HepG2 (cell line): ENCODE measurements around the gene DCUN1D4. TPM values are rescaled to one million over a fixed set of nuclear protein-coding genes. Genes with fewer than 3 reads are reported as not detected.

Source experiments
- ATAC-seq: fragments of 200-7000 bp; cut with Tn5 transposase; 3 replicates; pipeline ENCODE4 v1.9.1; 2020; ENCODE audit warnings: mild to moderate bottlenecking, moderate library complexity
- BruUV-seq: library from RNA; stranded (reverse); fragments of 400-500 nt; replicated peaks from 2 replicates; lab custom pipeline; 2021; lab: Mats Ljungman, UMichigan
- CTCF ChIA-PET: fragments of 300-600 bp; formaldehyde crosslinking; extraction: SDS; loops from one replicate; lab custom pipeline; 2021; ENCODE audit warnings: low total read pairs, inconsistent platforms, low intra/inter-chr PET ratio; lab: Yijun Ruan, JAX
- POLR2A ChIA-PET: fragments of 350-600 bp; sonication (Branson Sonifier 250); formaldehyde crosslinking; loops from one replicate; lab custom pipeline; 2020; ENCODE audit warnings: antibody characterized with exemption, inconsistent platforms; lab: Yijun Ruan, JAX
- DNase-seq: peaks from one replicate; pipeline ENCODE4 v3.0.0-alpha.2; 2015; ENCODE audit warnings: low spot score
- FAIRE-seq: peaks from 3 replicates; lab custom pipeline; 2011; peaks lifted over from hg19 to GRCh38; lab: Jason Lieb, UNC
- H2AFZ ChIP-seq: one replicate; pipeline ENCODE4 v1.6.1; 2011; ENCODE audit warnings: low read length, inconsistent platforms
- H3K27ac ChIP-seq: fragments of 300-600 bp; 3 replicates; pipeline ENCODE4 v1.8.0; 2011; ENCODE audit warnings: mixed run types, mild to moderate bottlenecking, mixed read lengths, low read length, inconsistent platforms; ENCODE audit not compliant: insufficient read depth; ENCODE audit errors: extremely low read length
- H3K27me3 ChIP-seq, 2 experiments: fragments of 200-600 bp in 1 of 2; 2 replicates in 1 of 2; 3 replicates in 1 of 2; pipeline versions ENCODE4 v1.6.0 to v1.8.0; 2011; ENCODE audit warnings: low read length in 2 of 2, mild to moderate bottlenecking in 2 of 2, moderate library complexity in 2 of 2, inconsistent platforms in 1 of 2; ENCODE audit not compliant: insufficient read depth in 2 of 2, control insufficient read depth in 1 of 2
- H3K36me3 ChIP-seq, 2 experiments: fragments of 200-600 bp in 1 of 2; replicated peaks in 1 of 2; 2 replicates in 1 of 2; 3 replicates in 1 of 2; pipeline versions ENCODE4 v1.5.1 to v1.8.0; 2011; ENCODE audit warnings: low read length in 2 of 2, inconsistent platforms in 1 of 2; ENCODE audit not compliant: insufficient read depth in 2 of 2, control insufficient read depth in 1 of 2
- H3K4me1 ChIP-seq: 2 replicates; pipeline ENCODE4 v1.5.1; 2012; ENCODE audit warnings: low read length, inconsistent platforms; ENCODE audit not compliant: insufficient read depth
- H3K4me2 ChIP-seq: 2 replicates; pipeline ENCODE4 v1.6.0; 2011; ENCODE audit warnings: low read depth, low read length, inconsistent platforms
- H3K4me3 ChIP-seq, 3 experiments: fragments of 200-600 bp in 1 of 3; sonication (generic), shearing (Covaris generic) in 1 of 3; replicated peaks in 1 of 3; 2 replicates each; pipeline ENCODE4 v1.5.1; 2011 to 2016; ENCODE audit warnings: low read length in 3 of 3, inconsistent platforms in 2 of 3, low read depth in 2 of 3, mild to moderate bottlenecking in 2 of 3, control low read depth in 1 of 3, mixed read lengths in 1 of 3; ENCODE audit not compliant: insufficient read depth in 1 of 3
- H3K79me2 ChIP-seq: one replicate; pipeline ENCODE4 v1.6.1; 2011; ENCODE audit warnings: low read length, inconsistent platforms; ENCODE audit not compliant: insufficient read depth
- H3K9ac ChIP-seq: 2 replicates; pipeline ENCODE4 v1.6.0; 2011; ENCODE audit warnings: mild to moderate bottlenecking, low read depth, low read length, inconsistent platforms; ENCODE audit not compliant: insufficient read depth
- H3K9me3 ChIP-seq: 2 replicates; pipeline ENCODE4 v1.5.1; 2012; ENCODE audit warnings: mild to moderate bottlenecking, low read length
- H4K20me1 ChIP-seq: 2 replicates; pipeline ENCODE4 v1.6.0; 2011; ENCODE audit warnings: inconsistent platforms, mild to moderate bottlenecking, low read length, moderate library complexity; ENCODE audit not compliant: insufficient read depth
- ARID2 ChIP-seq: sonication (generic); formaldehyde crosslinking; IDR thresholded peaks from 2 replicates; pipeline ENCODE4 v1.8.1; 2022; ENCODE audit warnings: mild to moderate bottlenecking, missing genetic modification reagents, borderline replicate concordance
- FOSL2 ChIP-seq: sonication (generic); formaldehyde crosslinking; IDR thresholded peaks from 2 replicates; pipeline ENCODE4 v1.4.0; 2020; ENCODE audit warnings: missing genetic modification reagents
- MTA1 ChIP-seq: sonication (generic); formaldehyde crosslinking; IDR thresholded peaks from 2 replicates; pipeline ENCODE4 v1.4.0; 2020; ENCODE audit warnings: missing genetic modification reagents, mild to moderate bottlenecking, borderline replicate concordance
- ONECUT2 ChIP-seq: sonication (generic); formaldehyde crosslinking; IDR thresholded peaks from 2 replicates; pipeline ENCODE4 v1.4.0; 2020; ENCODE audit warnings: missing genetic modification reagents
- REPIN1 ChIP-seq: sonication (generic); formaldehyde crosslinking; IDR thresholded peaks from 2 replicates; pipeline ENCODE4 v1.8.0; 2022; ENCODE audit warnings: missing genetic modification reagents, low read depth, mild to moderate bottlenecking, borderline replicate concordance
- SCMH1 ChIP-seq: sonication (generic); formaldehyde crosslinking; IDR thresholded peaks from 2 replicates; pipeline ENCODE4 v1.9.0; 2021; ENCODE audit warnings: missing genetic modification reagents, mild to moderate bottlenecking, borderline replicate concordance
- SRSF9 ChIP-seq: fragments of 200-400 bp; formaldehyde crosslinking; IDR thresholded peaks from 2 replicates; pipeline ENCODE4 v1.6.1; 2018; ENCODE audit warnings: borderline replicate concordance, mild to moderate bottlenecking, low read depth, low read length; ENCODE audit not compliant: insufficient read depth, poor library complexity, severe bottlenecking
- ZBTB8A ChIP-seq: sonication (generic); formaldehyde crosslinking; IDR thresholded peaks from 2 replicates; pipeline ENCODE4 v1.4.0; 2020; ENCODE audit warnings: mild to moderate bottlenecking, low read depth, missing genetic modification reagents, borderline replicate concordance
- ZNF674 ChIP-seq: sonication (generic); formaldehyde crosslinking; IDR thresholded peaks from 2 replicates; pipeline ENCODE4 v1.5.0; 2020; ENCODE audit warnings: low read depth, mild to moderate bottlenecking, missing genetic modification reagents
- ZNF687 ChIP-seq: sonication (generic); formaldehyde crosslinking; IDR thresholded peaks from 2 replicates; pipeline ENCODE4 v1.5.1; 2020; ENCODE audit warnings: mild to moderate bottlenecking, missing genetic modification reagents, moderate library complexity
- ZNF879 ChIP-seq: sonication (generic); formaldehyde crosslinking; IDR thresholded peaks from 2 replicates; pipeline ENCODE4 v1.8.1; 2023; ENCODE audit warnings: missing genetic modification reagents
- WGBS: methylation state at CpG from one replicate; pipeline ENCODE4 v1.1.6; 2017; ENCODE audit warnings: low lambda C conversion rate; 5-methylcytosine and 5-hydroxymethylcytosine counted together
- in situ Hi-C: cut with HindIII; loops from 2 replicates; pipeline ENCODE4 v1.10.0; 2017; ENCODE audit warnings: low pct_unique_long_range_greater_than_20kb; ENCODE audit not compliant: extremely low pct_ligation_motif_present
- intact Hi-C: fragments of 100-400 bp; cut with micrococcal nuclease; formaldehyde crosslinking; loops from one replicate; pipeline ENCODE4 v1.10.0; 2022; ENCODE audit not compliant: unreplicated experiment
- polyA plus RNA-seq, 8 experiments: library from polyadenylated mRNA; depleted of rRNA in 3 of 8; stranded (reverse) in 7 of 8; unstranded in 1 of 8; fragments of >200 nt; fragmentation: Illumina TruSeq in 4 of 8; extraction: Trizol in 4 of 8; gene quantifications; 2 replicates each; pipeline versions ENCODE4 v1.2.1 to v1.2.3, GENCODE V29; 2011 to 2016; ENCODE audit warnings: low read depth in 4 of 8, missing spikeins in 1 of 8, mixed read lengths in 1 of 8; ENCODE audit not compliant: insufficient read depth in 1 of 8
- total RNA-seq, 5 experiments: library from RNA; depleted of rRNA; stranded (reverse); fragments of >200 nt; fragmentation: Illumina TruSeq; extraction: Trizol; gene quantifications; 2 replicates each; pipeline ENCODE4 v1.2.3, GENCODE V29; 2016; ENCODE audit warnings: low read depth in 1 of 5
- TF ChIP-seq, protein P1 (sequence below): sonication (generic); formaldehyde crosslinking; IDR thresholded peaks from 2 replicates; pipeline ENCODE4 v1.5.0; 2020; ENCODE audit warnings: mild to moderate bottlenecking, low read depth, missing genetic modification reagents, borderline replicate concordance

Gene DCUN1D4
- total and polyA plus RNA-seq, 2 of the 13 experiments (the other 11 are each of a cell fraction or from before 2014, with no cell fraction given) = 27.9 to 44.4 TPM

DNA sequence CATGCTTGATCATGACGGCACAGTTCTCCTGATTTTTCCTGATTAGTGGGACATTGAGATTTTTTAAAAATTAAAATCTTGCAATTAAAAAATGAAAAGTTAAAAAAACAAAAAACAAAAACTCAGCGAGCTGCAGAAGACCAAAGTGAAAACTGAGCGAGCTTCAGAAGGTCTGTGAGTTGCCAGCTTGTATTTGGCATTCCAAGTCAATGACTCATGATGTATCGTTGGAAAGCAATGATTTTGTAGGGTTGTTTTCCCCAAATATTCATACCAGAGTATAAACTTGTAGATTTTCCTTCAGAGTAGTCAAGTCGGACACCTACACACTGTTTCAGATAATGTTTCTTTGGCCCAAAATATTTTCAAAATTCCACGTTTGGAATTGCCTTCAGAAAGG is 100.3 kb downstream of the DCUN1D4 start:
- Histone ChIP-seq H3K4me1 (peaks cover 55% of the 10 kb centered on the region), H3K27me3 (no peaks in the 10 kb centered on the region), H4K20me1 (no peaks in the 10 kb centered on the region), H3K79me2 (no peaks in the 10 kb centered on the region), H3K36me3 (no peaks in the 10 kb centered on the region), H3K4me3 (peak overlapping the region in 1 of 3 experiments; percentile 1; a peak in 1 of 6 replicates), H2AFZ (no peak overlapping the region), H3K9ac (no peak overlapping the region), H3K4me2 (peak overlapping the region; percentile 31), H3K27ac (no peak overlapping the region), H3K9me3 (no peaks in the 10 kb centered on the region)
- ATAC-seq (0 out of 3 replicates have a peak, but pooled peaks have one; percentile 29), DNase-seq (peak; percentile 16), FAIRE-seq (no peak)
- ChIA-PET POLR2A (no interaction called here), CTCF (no interaction called here)
- no TSS peak for BruUV-seq
- TF ChIP-seq FOSL2 (CRISPR knock-in tag) (peak; percentile 61), SRSF9 (no peak), ONECUT2 (CRISPR knock-in tag) (no peak)
- intact Hi-C loops (no loop called here), in situ Hi-C loops (no loop called here)
- 5% methylated on average over 6 of the region's 6 CpGs for WGBS

GRCh38 chr4:51958199-51958968 is 115.4 kb downstream of the DCUN1D4 start:
- no peaks in the 10 kb centered on the region for H4K20me1 ChIP-seq
- intact Hi-C loops = no loop called here
- H3K27ac ChIP-seq = no peak overlapping the region
- FAIRE-seq (no peak), ATAC-seq (no peak), DNase-seq (no peak)
- no peak overlapping the region for H3K4me2 ChIP-seq
- H3K9me3 ChIP-seq = no peaks in the 10 kb centered on the region
- H3K79me2 ChIP-seq = no peaks in the 10 kb centered on the region
- H3K9ac ChIP-seq = no peak overlapping the region
- no TSS peak for BruUV-seq
- H3K4me1 ChIP-seq = no peaks in the 10 kb centered on the region
- H3K36me3 ChIP-seq = no peaks in the 10 kb centered on the region
- H2AFZ ChIP-seq = no peak overlapping the region
- WGBS = 39% methylated on average over 2 of the region's 2 CpGs
- no peak overlapping the region for H3K4me3 ChIP-seq
- POLR2A ChIA-PET = no interaction called here
- CTCF ChIA-PET = no interaction called here
- in situ Hi-C loops = no loop called here
- H3K27me3 ChIP-seq = no peaks in the 10 kb centered on the region; a peak in 1 of 5 replicates
- no peak for TF ChIP-seq ZNF674
- TF ChIP-seq, protein P1, sequence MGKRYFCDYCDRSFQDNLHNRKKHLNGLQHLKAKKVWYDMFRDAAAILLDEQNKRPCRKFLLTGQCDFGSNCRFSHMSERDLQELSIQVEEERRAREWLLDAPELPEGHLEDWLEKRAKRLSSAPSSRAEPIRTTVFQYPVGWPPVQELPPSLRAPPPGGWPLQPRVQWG (CRISPR knock-in tag) = no peak
- no peak for TF ChIP-seq ZBTB8A
- no peak for TF ChIP-seq SCMH1 (CRISPR knock-in tag)
- TF ChIP-seq ZNF879 (CRISPR knock-in tag) = no peak
- no peak for TF ChIP-seq ARID2 (CRISPR knock-in tag)
- TF ChIP-seq ZNF687 (CRISPR knock-in tag) = no peak
- TF ChIP-seq MTA1 (CRISPR knock-in tag) = no peak
- TF ChIP-seq REPIN1 (CRISPR knock-in tag) = no peak
